GM21619 (cell line): ENCODE data around the gene C14orf132.
"Not testable (repeated sequence)": the region's sequence is repeated elsewhere in the genome, so short reads cannot be mapped to it uniquely, and the experiment has no call there.

ENCODE experiments used
- ATAC-seq: cut with Tn5 transposase; IDR thresholded peaks from one replicate; pipeline ENCODE4 v1.9.1; 2021; ENCODE audit not compliant: unreplicated experiment

C14orf132 gene

GRCh38 chr14:96058576-96059200, 19.5 kb downstream of the C14orf132 start:
- ATAC-seq: no peak

- ATAC-seq: no peak
Observed at GRCh38 chr14:96059519-96060135, 20.5 kb downstream of the C14orf132 start.

DNA sequence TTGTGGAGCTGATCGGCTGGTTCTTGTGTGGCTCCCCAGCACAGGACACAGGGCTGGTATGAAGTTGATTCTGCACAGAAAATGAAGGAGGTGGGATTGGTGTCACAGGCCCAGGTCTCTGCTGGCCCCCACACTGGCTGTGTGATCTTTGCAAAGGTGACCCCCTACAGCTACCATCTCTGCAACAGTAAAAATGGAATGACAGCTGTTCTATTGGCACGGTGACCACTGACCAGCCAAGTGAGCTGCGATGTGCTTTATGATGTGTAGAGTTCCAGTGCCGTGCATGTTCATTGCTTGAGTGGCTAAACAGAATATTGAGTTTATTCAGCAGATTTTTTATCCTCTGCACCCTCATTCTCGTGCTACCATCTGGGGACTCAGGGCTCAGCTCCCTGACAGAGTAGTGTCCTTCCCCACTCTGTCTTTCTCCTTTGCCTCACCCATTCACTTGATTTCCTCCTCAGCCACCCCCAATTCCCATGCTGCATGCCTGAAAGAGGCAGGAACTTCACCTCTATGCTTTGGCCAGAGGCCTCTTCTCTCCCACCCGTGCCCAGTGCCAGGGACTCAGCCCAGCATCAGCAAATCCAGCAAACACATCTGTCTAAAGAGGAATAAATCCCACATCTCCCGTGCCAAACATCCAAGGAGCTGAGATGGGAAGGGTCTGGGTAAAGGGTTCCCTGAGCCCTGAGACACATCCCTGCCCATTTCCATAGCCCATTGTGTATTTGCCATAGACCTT, 21.2 kb downstream of the C14orf132 start:
- ATAC-seq: no peak

GRCh38 chr14:96062010-96062409, 22.8 kb downstream of the C14orf132 start:
- no peak for ATAC-seq

GRCh38 chr14:96062506-96062905, 23.3 kb downstream of the C14orf132 start:
- no peak for ATAC-seq

- no peak for ATAC-seq
Observed at GRCh38 chr14:96064866-96065265, 25.7 kb downstream of the C14orf132 start.

DNA sequence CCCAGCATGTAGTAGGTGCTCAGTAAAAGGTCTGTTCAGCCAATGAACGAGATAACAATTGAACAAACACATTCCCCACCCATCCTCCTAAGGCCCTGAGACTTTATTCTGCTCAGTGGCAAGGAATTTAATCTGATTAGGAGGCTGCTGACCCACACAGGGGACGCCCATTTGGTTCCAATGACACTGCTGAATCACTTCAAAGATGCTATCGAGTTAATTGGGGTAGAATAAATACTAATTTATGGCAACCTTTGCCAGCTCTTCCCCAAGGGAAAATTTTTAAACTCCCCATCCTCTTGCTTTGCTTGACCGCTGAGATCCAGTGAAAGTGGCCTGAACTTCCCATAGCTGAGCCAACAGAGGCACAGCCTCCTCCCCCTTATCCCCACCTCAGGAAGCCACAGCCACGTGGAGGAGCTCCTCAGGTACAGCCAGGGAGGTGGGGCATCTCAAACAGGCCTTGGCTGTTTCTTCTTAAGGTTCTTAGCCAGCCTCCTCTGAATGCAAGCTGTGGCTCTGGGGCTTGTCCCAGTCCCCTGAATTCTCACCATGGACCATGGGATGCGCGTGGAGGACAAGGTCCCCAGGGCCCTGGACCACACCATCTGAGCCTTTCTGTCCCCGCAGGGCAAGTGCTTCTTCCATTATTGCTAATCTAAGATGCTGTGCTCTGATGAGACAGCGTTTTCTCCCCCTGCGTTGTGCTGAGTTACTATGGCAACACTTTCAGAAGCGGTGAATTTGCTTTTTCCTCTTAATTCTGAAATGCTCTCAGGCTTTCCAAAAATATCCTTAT, 26.7 kb downstream of the C14orf132 start:
- ATAC-seq: no peak

DNA sequence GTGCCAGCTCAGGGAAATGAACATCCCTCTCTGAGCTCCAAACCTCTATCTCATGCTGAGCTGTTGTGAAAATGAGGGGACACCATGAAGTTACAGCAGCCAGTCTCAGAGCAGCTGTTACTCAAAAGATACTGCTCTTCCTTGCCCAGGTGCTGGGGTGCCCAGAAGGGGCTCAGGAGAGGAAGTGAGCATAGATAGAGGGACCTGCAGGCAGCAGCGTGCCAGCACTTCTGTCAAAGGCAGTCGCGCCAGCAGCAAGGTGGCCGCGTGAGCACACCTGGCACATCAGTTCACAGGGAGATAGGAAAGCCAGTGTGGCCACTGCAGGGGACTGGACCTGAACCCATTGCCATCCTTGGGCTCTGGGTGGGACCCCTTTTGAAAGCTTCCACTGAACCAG, 27.8 kb downstream of the C14orf132 start:
- no peak for ATAC-seq

- no peak for ATAC-seq
Observed at GRCh38 chr14:96067985-96068930, 29.1 kb downstream of the C14orf132 start.

DNA sequence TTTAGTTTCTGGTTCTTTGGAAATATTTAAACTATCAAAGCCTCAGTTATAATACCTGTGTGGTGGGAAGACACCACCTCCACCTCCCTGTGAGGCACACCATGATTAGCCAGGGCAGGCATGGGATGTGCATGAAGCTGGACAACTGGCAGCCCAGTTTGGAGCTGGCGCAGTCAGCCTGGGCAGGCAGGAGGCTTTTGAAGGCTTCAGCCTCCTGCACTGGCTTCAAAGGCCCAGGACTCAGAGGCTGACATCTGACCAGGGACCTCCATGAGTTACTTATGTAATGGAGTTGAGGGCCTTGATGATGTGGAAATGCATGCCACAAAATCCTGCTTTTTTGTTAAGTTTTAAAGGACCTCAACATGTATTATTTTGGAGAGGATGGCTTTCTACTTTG, 30.3 kb downstream of the C14orf132 start:
- no peak for ATAC-seq

DNA sequence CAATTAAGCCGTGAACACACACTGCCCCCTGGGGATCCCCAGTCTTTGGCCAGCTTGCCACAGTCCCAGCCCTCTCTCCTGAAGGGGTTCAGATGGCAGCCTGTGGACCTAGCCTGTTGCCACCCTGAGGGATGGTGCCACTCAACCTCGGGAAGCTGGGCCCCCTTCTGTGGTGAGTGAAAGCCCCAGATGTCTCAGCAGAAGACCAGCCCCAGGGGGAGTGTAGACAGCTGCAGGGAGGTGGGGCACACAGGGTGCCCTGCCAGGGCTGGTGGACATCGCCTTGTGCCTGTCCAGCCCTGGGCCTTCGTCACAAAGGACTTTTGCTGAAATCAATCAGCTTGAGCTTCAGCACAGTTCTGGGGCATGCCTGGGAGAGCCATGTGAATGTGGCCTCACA, 32.4 kb downstream of the C14orf132 start:
- no peak for ATAC-seq

GRCh38 chr14:96072076-96072475, 32.9 kb downstream of the C14orf132 start:
- ATAC-seq: no peak

DNA sequence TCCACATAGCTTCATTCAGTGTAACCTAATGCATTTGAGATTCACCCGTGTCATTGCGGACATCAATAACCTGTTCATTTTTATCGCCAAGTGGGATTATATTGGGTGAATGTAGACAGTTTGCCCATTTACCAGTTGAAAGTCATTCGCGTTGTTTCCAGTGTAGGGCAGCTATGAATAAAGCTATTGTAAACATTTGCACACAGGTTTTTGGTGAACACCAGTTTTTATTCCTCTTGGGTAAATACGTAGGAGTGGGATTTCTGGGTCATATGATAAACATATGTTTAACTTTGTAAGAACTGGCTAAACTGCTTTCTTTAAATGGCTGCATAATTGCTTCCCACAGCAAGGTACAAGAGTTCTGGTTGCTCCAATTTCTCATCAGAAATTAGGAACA, 33.6 kb downstream of the C14orf132 start:
- no peak for ATAC-seq

DNA sequence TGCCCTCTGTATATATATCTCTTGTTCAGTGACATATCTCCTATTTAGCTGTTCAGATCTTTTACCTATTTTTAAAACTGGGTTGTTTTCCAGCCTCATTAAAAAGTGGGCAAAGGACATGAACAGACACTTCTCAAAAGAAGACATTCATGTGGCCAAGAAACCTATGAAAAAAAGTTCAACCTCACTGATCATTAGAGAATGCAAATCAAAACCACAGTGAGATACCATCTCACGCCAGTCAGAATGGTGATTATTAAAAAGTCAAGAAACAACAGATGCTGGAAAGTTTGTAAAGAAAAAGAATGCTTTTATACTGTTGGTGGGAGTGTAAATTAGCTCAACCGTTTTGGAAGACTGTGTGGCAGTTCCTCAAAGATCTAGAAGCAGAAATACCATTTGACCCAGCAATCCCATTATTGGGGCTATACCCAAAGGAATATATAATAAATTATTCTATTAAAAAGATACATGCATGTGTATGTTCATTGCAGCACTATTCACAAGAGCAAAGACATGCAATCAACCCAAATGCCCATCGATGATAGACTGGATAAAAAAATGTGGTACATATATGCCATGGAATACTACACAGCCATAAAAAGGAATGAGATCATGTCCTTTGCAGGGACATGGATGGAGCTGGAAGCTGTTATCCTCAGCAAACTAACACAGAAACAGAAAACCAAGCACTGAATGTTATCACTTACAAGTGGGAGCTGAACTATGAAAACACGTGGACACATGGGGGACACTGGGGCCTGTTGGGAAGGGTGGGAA, 34.3 kb downstream of the C14orf132 start:
- not testable (repeated sequence) for ATAC-seq

DNA sequence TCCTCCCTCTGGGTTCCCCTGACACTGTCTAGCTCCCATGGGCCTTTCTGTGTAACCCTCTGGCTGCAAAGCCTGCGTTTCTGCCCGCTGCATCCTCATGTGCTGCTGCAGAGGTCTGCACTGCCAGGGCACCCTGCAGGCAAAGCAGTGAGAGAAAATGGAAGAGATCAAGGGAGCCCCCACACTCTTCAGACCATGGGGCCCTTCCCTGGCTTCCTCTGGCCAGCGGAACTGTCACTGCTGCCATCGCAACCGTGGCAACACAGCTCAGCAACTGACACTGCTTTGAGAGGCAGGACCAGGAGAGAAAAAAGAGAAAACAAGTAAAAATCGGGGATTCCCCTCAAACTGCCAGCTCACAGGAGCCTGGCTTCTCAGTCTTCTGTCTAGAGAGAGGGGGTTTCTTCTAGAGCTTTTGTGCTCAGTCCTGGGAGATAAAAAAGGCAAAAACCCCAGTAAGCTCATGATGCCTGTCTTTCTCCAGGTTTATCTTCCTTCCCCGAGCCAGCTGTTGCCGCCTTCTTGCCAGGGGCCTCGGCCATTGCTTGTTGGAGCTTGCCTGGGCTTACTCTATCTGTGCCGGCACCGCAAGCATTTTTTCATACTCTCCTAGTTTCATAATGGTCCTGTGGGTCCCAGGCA, 38.9 kb downstream of the C14orf132 start:
- no peak for ATAC-seq

DNA sequence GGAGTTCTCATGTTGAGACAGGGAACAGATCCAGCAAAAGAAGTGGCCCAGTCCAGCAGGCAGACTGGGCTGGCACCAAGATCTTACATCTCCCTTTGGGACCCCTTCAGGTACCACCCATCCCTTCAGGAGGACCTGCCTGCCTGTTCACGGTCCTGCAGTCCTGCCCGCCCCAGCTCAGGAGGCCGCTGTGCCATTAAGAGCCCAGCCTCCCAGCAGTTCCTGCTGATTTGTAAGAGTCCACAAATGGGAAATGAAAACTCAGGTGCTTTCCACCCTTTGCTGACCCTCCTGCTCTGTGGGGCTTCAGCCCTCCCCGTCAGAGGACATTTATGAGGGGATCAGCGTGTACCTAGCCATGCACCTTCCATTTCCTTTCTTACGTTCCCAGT, 39.5 kb downstream of the C14orf132 start:
- no peak for ATAC-seq

GRCh38 chr14:96079066-96079465, 39.9 kb downstream of the C14orf132 start:
- ATAC-seq: no peak

DNA sequence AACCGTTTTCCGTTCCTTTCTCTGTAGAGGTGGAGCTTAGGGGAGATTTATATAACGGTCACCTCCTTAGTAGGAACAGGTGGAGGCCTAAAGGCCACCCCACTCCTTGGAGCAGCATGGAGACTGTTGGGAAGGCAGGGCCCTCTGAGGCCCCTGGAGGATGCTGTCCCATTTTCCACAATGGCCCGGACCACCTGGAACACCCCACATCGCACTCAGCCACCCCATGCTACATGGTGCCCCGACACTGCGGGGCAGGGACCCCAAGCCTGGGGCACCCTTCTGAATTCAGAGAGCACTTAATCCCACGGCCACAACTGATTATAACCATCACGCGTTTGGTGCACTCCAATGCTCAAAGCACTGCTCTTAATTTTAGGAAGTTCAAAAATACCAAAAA, 41.4 kb downstream of the C14orf132 start:
- ATAC-seq: no peak

DNA sequence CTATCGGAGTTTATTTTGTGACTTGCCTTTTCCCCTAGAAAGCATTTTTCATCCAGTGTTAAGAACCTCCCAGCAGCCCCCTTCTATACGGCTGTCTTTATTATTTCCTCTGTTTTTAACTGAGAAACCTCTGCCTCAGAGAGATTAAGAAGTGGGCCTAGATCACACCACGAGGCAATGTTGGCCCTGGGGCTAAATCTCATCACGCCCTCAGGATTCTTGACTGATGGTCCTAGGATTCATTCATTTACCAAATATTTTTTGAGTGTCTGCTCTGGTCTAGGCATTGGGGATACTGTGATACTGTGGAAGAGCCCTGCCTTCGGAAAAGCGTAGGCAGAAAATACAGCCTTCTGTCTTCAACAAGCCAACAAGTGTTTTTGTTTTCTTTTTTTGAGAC, 42.1 kb downstream of the C14orf132 start:
- no peak for ATAC-seq
